K562 (cell line): ENCODE measurements around the gene SCMH1. TPM values are rescaled to one million over a fixed set of nuclear protein-coding genes. Genes with fewer than 3 reads are reported as not detected.

Source experiments
- ATAC-seq: fragments of 200-7000 bp; cut with Tn5 transposase; 3 replicates; pipeline ENCODE4 v1.9.1; 2020; ENCODE audit warnings: moderate library complexity
- BruUV-seq: library from RNA; stranded (reverse); fragments of 400-500 nt; replicated peaks from 2 replicates; lab custom pipeline; 2021; lab: Mats Ljungman, UMichigan
- CTCF ChIA-PET: fragments of 300-600 bp; formaldehyde crosslinking; extraction: SDS; loops from one replicate; lab custom pipeline; 2021; ENCODE audit warnings: low intra/inter-chr PET ratio; lab: Yijun Ruan, JAX
- POLR2A ChIA-PET: fragments of 300-600, 350-650 bp; sonication (Branson Sonifier 250); formaldehyde crosslinking; extraction: SDS; loops from one replicate; lab custom pipeline; 2021; ENCODE audit warnings: antibody characterized with exemption, inconsistent platforms; lab: Yijun Ruan, JAX
- DNase-seq, 4 experiments: peaks; one replicate each; pipeline versions ENCODE4 v3.0.0 to v3.0.0-alpha.2; 2011 to 2018; ENCODE audit warnings: low spot score in 3 of 4, mixed read lengths in 3 of 4; ENCODE audit errors: extremely low read depth in 1 of 4
- FAIRE-seq: peaks from 2 replicates; lab custom pipeline; 2011; peaks lifted over from hg19 to GRCh38; lab: Jason Lieb, UNC
- H2AFZ ChIP-seq: 2 replicates; pipeline ENCODE4 v1.6.0; 2011; ENCODE audit warnings: low read depth, low read length, control low read depth, inconsistent platforms
- H3K27ac ChIP-seq: fragments of 200-600 bp; 3 replicates; pipeline ENCODE4 v1.8.0; 2011; ENCODE audit warnings: low read depth, mild to moderate bottlenecking, control low read depth, inconsistent platforms, low read length, moderate library complexity, mixed read lengths; ENCODE audit errors: extremely low read depth
- H3K27me3 ChIP-seq, 2 experiments: fragments of 300-600 bp in 1 of 2; 2 replicates in 1 of 2; 3 replicates in 1 of 2; pipeline versions ENCODE4 v1.6.0 to v1.8.0; 2011; ENCODE audit warnings: inconsistent platforms in 2 of 2, low read length in 2 of 2, mild to moderate bottlenecking in 1 of 2, mixed read lengths in 1 of 2, moderate library complexity in 1 of 2; ENCODE audit not compliant: control insufficient read depth in 2 of 2, insufficient read depth in 2 of 2
- H3K36me3 ChIP-seq: fragments of 300-600 bp; 3 replicates; pipeline ENCODE4 v1.8.0; 2011; ENCODE audit warnings: mild to moderate bottlenecking, low read length, inconsistent platforms; ENCODE audit not compliant: control insufficient read depth, insufficient read depth
- H3K4me1 ChIP-seq, 2 experiments: fragments of 200-600 bp in 1 of 2; replicated peaks in 1 of 2; 2 replicates in 1 of 2; 3 replicates in 1 of 2; pipeline versions ENCODE4 v1.5.1 to v1.8.0; 2011; ENCODE audit warnings: inconsistent platforms in 2 of 2, low read length in 2 of 2, mild to moderate bottlenecking in 1 of 2, mixed read lengths in 1 of 2, moderate library complexity in 1 of 2; ENCODE audit not compliant: control insufficient read depth in 2 of 2, insufficient read depth in 2 of 2
- H3K4me2 ChIP-seq: 2 replicates; pipeline ENCODE4 v1.6.1; 2011; ENCODE audit warnings: low read length, control low read depth, inconsistent platforms, mixed read lengths; ENCODE audit not compliant: insufficient read depth
- H3K4me3 ChIP-seq: fragments of 200-600 bp; sonication (generic), shearing (Covaris generic); 2 replicates; pipeline ENCODE4 v1.5.1; 2016; ENCODE audit warnings: control low read depth, inconsistent platforms
- H3K79me2 ChIP-seq: fragments of 200-600 bp; 3 replicates; pipeline ENCODE4 v1.8.0; 2011; ENCODE audit warnings: low read length, inconsistent platforms; ENCODE audit not compliant: control insufficient read depth, insufficient read depth
- H3K9ac ChIP-seq, 2 experiments: 2 replicates each; pipeline versions ENCODE4 v1.6.0 to v1.6.1; 2011; ENCODE audit warnings: low read depth in 2 of 2, low read length in 2 of 2, control low read depth in 1 of 2, inconsistent platforms in 1 of 2, mild to moderate bottlenecking in 1 of 2, mixed read lengths in 1 of 2; ENCODE audit not compliant: insufficient read depth in 1 of 2
- H3K9me1 ChIP-seq: one replicate; pipeline ENCODE4 v1.6.0; 2011; ENCODE audit warnings: inconsistent platforms, mild to moderate bottlenecking, low read length, moderate library complexity; ENCODE audit not compliant: control insufficient read depth, insufficient read depth
- H3K9me3 ChIP-seq: replicated peaks from 2 replicates; pipeline ENCODE4 v1.5.1; 2011; ENCODE audit warnings: low read depth, low read length, inconsistent platforms; ENCODE audit not compliant: control insufficient read depth, insufficient read depth
- H4K20me1 ChIP-seq: replicated peaks from 2 replicates; pipeline ENCODE4 v1.6.1; 2011; ENCODE audit warnings: low read length, inconsistent platforms, mixed read lengths; ENCODE audit not compliant: control insufficient read depth, insufficient read depth
- BRCA1 ChIP-seq, 2 experiments: fragments of 450-650 bp in 1 of 2; sonication (generic) in 1 of 2; formaldehyde crosslinking in 1 of 2; IDR thresholded peaks; 2 replicates each; pipeline versions ENCODE4 v1.5.0 to v1.6.1; 2017 to 2020; ENCODE audit warnings: mild to moderate bottlenecking in 1 of 2, missing genetic modification reagents in 1 of 2
- CEBPG ChIP-seq, 3 experiments: fragments of 200-800 bp in 1 of 3; sonication (Bioruptor generic) in 1 of 3; sonication (generic) in 1 of 3; formaldehyde crosslinking in 1 of 3; IDR thresholded peaks in 2 of 3; conservative IDR thresholded peaks in 1 of 3; 2 replicates each; pipeline versions ENCODE4 v1.6.1 to v1.8.0; 2016 to 2022; ENCODE audit warnings: missing compliant biosample characterization in 2 of 3, missing genetic modification characterization in 2 of 3, mild to moderate bottlenecking in 1 of 3, missing genetic modification reagents in 1 of 3
- CHAMP1 ChIP-seq: fragments of 450-650 bp; IDR thresholded peaks from 2 replicates; pipeline ENCODE4 v1.6.1; 2016; ENCODE audit warnings: mild to moderate bottlenecking
- CXXC5 ChIP-seq: fragments of 250-450 bp; sonication (Bioruptor Pico); IDR thresholded peaks from 2 replicates; pipeline ENCODE4 v1.8.0; 2022; ENCODE audit warnings: inconsistent platforms, mild to moderate bottlenecking, moderate library complexity
- HEY1 ChIP-seq: fragments of 250-450 bp; sonication (Bioruptor Pico); IDR thresholded peaks from 2 replicates; pipeline ENCODE4 v1.5.0; 2020; ENCODE audit warnings: mild to moderate bottlenecking, moderate library complexity, borderline replicate concordance
- IRF2 ChIP-seq: sonication (generic); formaldehyde crosslinking; IDR thresholded peaks from 2 replicates; pipeline ENCODE4 v1.8.1; 2022; ENCODE audit warnings: mild to moderate bottlenecking, missing genetic modification reagents
- MBD1 ChIP-seq: fragments of 250-450 bp; sonication (Bioruptor Pico); IDR thresholded peaks from 2 replicates; pipeline ENCODE4 v1.8.0; 2022; ENCODE audit warnings: inconsistent platforms
- NR0B1 ChIP-seq: fragments of 450-650 bp; IDR thresholded peaks from one replicate; pipeline ENCODE4 v1.6.1; 2018; ENCODE audit warnings: mild to moderate bottlenecking, moderate library complexity; ENCODE audit not compliant: partially characterized antibody
- STAT5B ChIP-seq: fragments of 250-450 bp; sonication (Bioruptor Pico); IDR thresholded peaks from 2 replicates; pipeline ENCODE4 v1.8.0; 2021; ENCODE audit warnings: mild to moderate bottlenecking, inconsistent platforms
- STAT6 ChIP-seq: sonication (generic); formaldehyde crosslinking; IDR thresholded peaks from 2 replicates; pipeline ENCODE4 v1.8.1; 2023; ENCODE audit warnings: mild to moderate bottlenecking, missing genetic modification reagents
- USF1 ChIP-seq: sonication (generic); formaldehyde crosslinking; IDR thresholded peaks from 2 replicates; pipeline ENCODE4 v1.9.0; 2022; ENCODE audit warnings: mild to moderate bottlenecking, missing genetic modification reagents
- ZNF583 ChIP-seq: fragments of 250-450 bp; sonication (Bioruptor Pico); IDR thresholded peaks from 2 replicates; pipeline ENCODE4 v1.4.0; 2020
- WGBS: fragments of 100-300 bp; shearing (Covaris generic); methylation state at CpG from one replicate; pipeline ENCODE4 v1.1.6; 2016; ENCODE audit warnings: low coverage, mixed read lengths; ENCODE audit not compliant: insufficient coverage; ENCODE audit errors: missing lambda C conversion rate; 5-methylcytosine and 5-hydroxymethylcytosine counted together
- in situ Hi-C: fragments of 300-500 bp; cut with MboI; formaldehyde crosslinking; loops from 4 replicates; pipeline ENCODE4 v1.15.0; 2018; ENCODE audit warnings: inconsistent platforms, mixed read lengths
- intact Hi-C: fragments of 100-400 bp; cut with micrococcal nuclease; formaldehyde crosslinking; loops from 2 replicates; pipeline ENCODE4 v1.14.2; 2022
- polyA plus RNA-seq, 8 experiments: library from polyadenylated mRNA; depleted of rRNA in 4 of 8; stranded (reverse) in 5 of 8; unstranded in 3 of 8; fragments of >200 nt; fragmentation: Nextera tagmentation in 2 of 8; fragmentation: Illumina TruSeq in 1 of 8; extraction: Ambion mirVana in 2 of 8; extraction: Trizol in 1 of 8; gene quantifications; 2 replicates each; pipeline versions ENCODE4 v1.2.1 to v1.2.3, GENCODE V29; 2011 to 2014; ENCODE audit warnings: inconsistent platforms in 1 of 8, missing spikeins in 1 of 8
- total RNA-seq, 7 experiments: library from RNA; depleted of rRNA in 6 of 7; stranded (reverse); fragments of >200 nt in 6 of 7; fragmentation: Illumina TruSeq in 2 of 7; extraction: Trizol in 2 of 7; gene quantifications; 2 replicates each; pipeline versions ENCODE4 v1.2.1 to v1.2.3, GENCODE V29; 2011 to 2021; ENCODE audit warnings: low replicate concordance in 1 of 7

Gene SCMH1
- total and polyA plus RNA-seq, 9 of the 15 experiments (the other 6 are each of a cell fraction or from before 2014, with no cell fraction given), result 8.5 to 37.0 (median 26.8) TPM

- intact Hi-C loops, result loop anchor here (1.0 kb wide), 1 partner anchor 24 kb away; no protein-coding TSS in a partner anchor
- ATAC-seq (no peak), DNase-seq (no peak), FAIRE-seq (no peak)
- ChIA-PET POLR2A (interaction anchor here (0.6 to 0.9 kb wide), 3 partner anchors 16 to 61 kb away, joined by 3 to 4 read pairs (median 4); no protein-coding TSS in a partner anchor), CTCF (no interaction called here)
- Histone ChIP-seq H3K27me3 (no peaks in the 10 kb centered on the region), H3K4me3 (peak overlapping the region; percentile 72), H3K4me1 (peaks cover 37% of the 10 kb centered on the region in 2 experiments), H3K79me2 (peaks cover 40% of the 10 kb centered on the region), H3K4me2 (peak overlapping the region; percentile 95), H3K27ac (peak overlapping the region; percentile 97; the same call in 2 of the 3 replicates), H3K9me3 (no peaks in the 10 kb centered on the region), H2AFZ (peak overlapping the region; percentile 100), H4K20me1 (peaks cover 11% of the 10 kb centered on the region), H3K36me3 (peaks cover 30% of the 10 kb centered on the region), H3K9me1 (peaks cover 4% of the 10 kb centered on the region), H3K9ac (peak overlapping the region; percentile 85 to 99)
- in situ Hi-C loops, result no loop called here
- no TSS peak for BruUV-seq
- 74% methylated on average over 17 of the region's 17 CpGs for WGBS
- no peak for TF ChIP-seq NR0B1
- 0 out of 2 replicates have a peak, but pooled peaks have one; percentile 19 for TF ChIP-seq CEBPG (CRISPR knock-in tag; IDR thresholded peaks at IDR 0.05)
- no peak for TF ChIP-seq CEBPG (tag; conservative IDR thresholded peaks at IDR 0.05 in 1 of 2, IDR thresholded peaks at IDR 0.05 in 1 of 2)
- TF ChIP-seq HEY1 (CRISPR knock-in tag), result no peak
- TF ChIP-seq CHAMP1, result no peak
- TF ChIP-seq USF1 (CRISPR knock-in tag), result 0 out of 2 replicates have a peak, but pooled peaks have one; percentile 19
- peak; percentile 83; the same call in 1 of the 2 replicates for TF ChIP-seq MBD1 (CRISPR knock-in tag)
- TF ChIP-seq STAT6, result 0 out of 2 replicates have a peak, but pooled peaks have one; percentile 18
- no peak for TF ChIP-seq ZNF583
- no peak for TF ChIP-seq IRF2 (CRISPR knock-in tag)
- TF ChIP-seq STAT5B (CRISPR knock-in tag), result no peak
- no peak for TF ChIP-seq CXXC5 (CRISPR knock-in tag)
- TF ChIP-seq BRCA1 (IDR thresholded peaks at IDR 0.05), result no peak
- TF ChIP-seq BRCA1 (CRISPR knock-in tag; IDR thresholded peaks at IDR 0.05), result no peak
These were observed 263.2 kb downstream of the SCMH1 start for GRCh38 chr1:40978886-40979240.
